Activated T-cell treated with anti-CD3 and anti-CD28 coated beads, Interleukin-2, amount 50 U/mL, for 24 hours (primary cell): Measurements from ENCODE around the gene HBG1.
"Not testable (repeated sequence)": the region's sequence is repeated elsewhere in the genome, so short reads cannot be mapped to it uniquely, and the experiment has no call there.

ENCODE experiments used
- DNase-seq: peaks from one replicate; pipeline ENCODE4 v3.0.0-alpha.2; 2020
- H3K27ac Mint-ChIP-seq: 2 replicates; pipeline ENCODE4 v1.8.0; 2020; ENCODE audit warnings: mild to moderate bottlenecking, mixed read lengths
- H3K27me3 Mint-ChIP-seq: 2 replicates; pipeline ENCODE4 v1.8.0; 2020; ENCODE audit warnings: mixed read lengths
- H3K36me3 Mint-ChIP-seq: 2 replicates; pipeline ENCODE4 v1.8.0; 2020; ENCODE audit warnings: low read depth, mixed read lengths
- H3K4me1 Mint-ChIP-seq: 2 replicates; pipeline ENCODE4 v1.8.0; 2020; ENCODE audit warnings: low read depth, mixed read lengths
- H3K4me3 Mint-ChIP-seq: 2 replicates; pipeline ENCODE4 v1.8.0; 2020; ENCODE audit warnings: mild to moderate bottlenecking, moderate library complexity, mixed read lengths
- H3K9me3 Mint-ChIP-seq: 2 replicates; pipeline ENCODE4 v1.8.0; 2020; ENCODE audit warnings: mixed read lengths

The HBG1 gene

GRCh38 chr11:5249807-5250396 lies at the start of gene HBG1:
TSS of gene HBG1 (minus strand) at chr11:5249857. CDS start at chr11:5249804, 53 bp downstream.
- not testable (repeated sequence) for H3K4me1 Mint-ChIP-seq, H3K9me3 Mint-ChIP-seq, H3K4me3 Mint-ChIP-seq, DNase-seq, H3K27me3 Mint-ChIP-seq, H3K36me3 Mint-ChIP-seq, H3K27ac Mint-ChIP-seq

- Mint-ChIP-seq H3K36me3 (no peaks in the 10 kb centered on the region), H3K4me1 (no peaks in the 10 kb centered on the region), H3K4me3 (no peak overlapping the region), H3K27me3 (peaks cover 10% of the 10 kb centered on the region), H3K9me3 (no peaks in the 10 kb centered on the region), H3K27ac (no peak overlapping the region)
- no peak for DNase-seq
Measured at GRCh38 chr11:5298451-5298850, 48.8 kb upstream of the HBG1 start.

DNA sequence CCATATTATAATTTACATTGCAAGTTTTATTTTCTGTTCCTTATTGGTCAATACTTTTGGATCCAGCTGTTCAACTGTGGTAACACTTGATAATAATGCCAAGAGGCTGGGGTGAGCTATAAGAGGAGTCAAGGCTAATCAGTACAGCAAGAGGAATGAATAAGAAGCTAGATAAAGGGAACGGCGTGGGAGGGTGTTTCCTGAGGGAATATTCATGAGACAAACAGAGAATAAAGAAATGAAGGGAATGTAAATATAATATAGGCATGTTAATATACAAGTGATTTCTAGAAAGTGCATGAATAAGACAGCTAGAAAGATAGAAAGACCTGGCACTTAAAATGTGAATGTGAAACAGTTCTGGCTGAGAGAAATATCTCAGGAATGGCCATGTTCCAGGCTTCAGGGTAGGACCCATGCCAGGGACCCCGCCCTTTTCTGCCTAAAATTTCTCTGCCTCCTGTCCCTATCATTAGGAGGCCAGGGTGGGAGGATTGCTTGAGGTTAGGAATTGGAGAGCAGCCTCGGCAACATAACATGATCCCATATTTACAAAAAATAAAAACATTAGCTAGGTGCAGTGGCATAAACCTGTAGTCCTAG lies 48.2 kb upstream of the HBG1 start:
- H3K4me3 Mint-ChIP-seq, result no peak overlapping the region
- peaks cover 10% of the 10 kb centered on the region for H3K27me3 Mint-ChIP-seq
- DNase-seq, result no peak
- H3K4me1 Mint-ChIP-seq, result no peaks in the 10 kb centered on the region
- no peak overlapping the region for H3K27ac Mint-ChIP-seq
- no peaks in the 10 kb centered on the region for H3K9me3 Mint-ChIP-seq
- no peaks in the 10 kb centered on the region for H3K36me3 Mint-ChIP-seq

DNA sequence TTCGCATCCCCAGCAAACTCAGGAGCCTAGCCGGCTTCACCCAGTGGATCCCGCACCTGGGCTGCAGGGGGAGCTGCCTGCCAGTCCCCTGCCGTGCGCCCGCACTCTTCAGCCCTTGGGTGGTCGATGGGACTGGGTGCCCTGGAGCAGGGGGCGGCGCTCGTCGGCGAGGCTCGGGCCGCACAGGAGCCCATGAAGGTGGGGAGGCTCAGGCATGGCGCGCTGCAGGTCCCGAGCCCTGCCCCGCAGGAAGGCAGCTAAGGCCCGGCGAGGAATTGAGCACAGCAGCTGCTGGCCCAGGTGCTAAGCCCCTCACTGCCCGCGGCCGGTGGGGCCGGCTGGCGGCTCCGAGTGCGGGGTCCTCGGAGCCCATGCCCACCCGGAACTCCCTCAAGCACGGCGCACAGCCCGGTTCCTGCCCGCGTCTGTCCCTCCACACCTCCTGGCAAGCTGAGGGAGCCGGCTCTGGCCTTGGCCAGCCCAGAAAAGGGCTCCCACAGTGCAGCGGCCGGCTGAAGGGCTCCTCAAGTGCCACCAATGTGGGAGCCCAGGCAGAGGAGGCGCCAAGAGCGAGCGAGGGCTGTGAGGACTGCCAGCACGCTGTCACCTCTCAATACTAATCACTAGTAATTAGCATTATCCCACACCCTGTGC lies 44.8 kb upstream of the HBG1 start:
- H3K4me3 Mint-ChIP-seq, H3K27me3 Mint-ChIP-seq, H3K36me3 Mint-ChIP-seq: not testable (repeated sequence)

DNA sequence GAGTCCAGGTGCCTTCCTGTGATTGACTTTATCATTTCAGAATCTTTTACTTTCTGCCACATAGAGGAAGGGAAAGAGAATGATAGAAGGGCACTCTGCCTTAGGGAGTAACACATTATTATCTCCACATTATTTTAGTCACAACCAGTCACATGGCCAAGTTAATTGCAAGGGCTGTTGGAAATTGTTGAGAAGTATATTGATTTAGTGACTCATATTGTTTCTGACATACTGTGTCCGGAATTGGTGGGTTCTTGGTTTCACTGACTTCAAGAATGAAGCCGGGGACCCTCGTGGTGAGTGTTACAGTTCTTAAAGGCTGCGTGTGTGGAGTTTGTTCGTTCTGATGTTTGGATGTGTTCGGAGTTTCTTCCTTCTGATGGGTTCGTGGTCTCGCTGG lies 43.4 kb upstream of the HBG1 start:
- Mint-ChIP-seq H3K4me1 (no peaks in the 10 kb centered on the region), H3K36me3 (no peaks in the 10 kb centered on the region), H3K27ac (no peak overlapping the region), H3K27me3 (peaks cover 10% of the 10 kb centered on the region), H3K4me3 (no peak overlapping the region), H3K9me3 (no peaks in the 10 kb centered on the region)
- no peak for DNase-seq

More for the DNA sequence above, 44.8 kb upstream of the HBG1 start:
- H3K4me1 Mint-ChIP-seq, H3K9me3 Mint-ChIP-seq, DNase-seq, H3K27ac Mint-ChIP-seq: not testable (repeated sequence)

DNA sequence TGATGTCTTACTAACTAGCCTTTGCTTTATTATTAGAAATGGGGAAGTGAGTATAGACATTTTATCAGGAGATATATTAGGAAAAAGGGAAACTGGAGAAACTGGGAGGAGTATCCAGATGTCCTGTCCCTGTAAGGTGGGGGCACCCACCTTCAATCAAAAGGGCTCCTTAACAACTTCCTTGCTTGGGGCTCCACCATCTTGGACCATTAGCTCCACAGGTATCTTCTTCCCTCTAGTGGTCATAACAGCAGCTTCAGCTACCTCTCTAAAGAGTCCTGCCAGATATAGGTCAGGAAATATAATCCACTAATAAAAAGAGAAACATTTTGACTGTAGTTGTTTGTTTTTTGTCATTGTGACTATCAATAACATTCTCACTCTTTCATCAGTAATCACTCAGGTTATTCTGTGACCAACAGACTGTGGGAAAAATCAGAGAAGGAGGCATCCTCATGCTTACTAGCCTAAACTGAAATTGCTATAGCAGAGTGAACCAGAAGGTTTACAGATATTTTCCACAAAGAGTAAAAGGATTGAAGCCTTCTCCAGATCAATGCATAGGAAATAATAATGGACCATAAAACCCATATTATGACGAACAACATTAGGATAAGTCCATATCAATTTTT lies 41.7 kb upstream of the HBG1 start:
- Mint-ChIP-seq H3K27ac (no peak overlapping the region), H3K4me3 (no peak overlapping the region), H3K9me3 (no peaks in the 10 kb centered on the region), H3K27me3 (no peaks in the 10 kb centered on the region), H3K36me3 (no peaks in the 10 kb centered on the region), H3K4me1 (no peaks in the 10 kb centered on the region)
- DNase-seq, result no peak

GRCh38 chr11:5290106-5290505 lies 40.4 kb upstream of the HBG1 start:
- no peak overlapping the region for H3K4me3 Mint-ChIP-seq
- H3K4me1 Mint-ChIP-seq, result no peaks in the 10 kb centered on the region
- H3K27ac Mint-ChIP-seq, result no peak overlapping the region
- H3K36me3 Mint-ChIP-seq, result no peaks in the 10 kb centered on the region
- DNase-seq, result no peak
- H3K27me3 Mint-ChIP-seq, result no peaks in the 10 kb centered on the region
- no peaks in the 10 kb centered on the region for H3K9me3 Mint-ChIP-seq

DNA sequence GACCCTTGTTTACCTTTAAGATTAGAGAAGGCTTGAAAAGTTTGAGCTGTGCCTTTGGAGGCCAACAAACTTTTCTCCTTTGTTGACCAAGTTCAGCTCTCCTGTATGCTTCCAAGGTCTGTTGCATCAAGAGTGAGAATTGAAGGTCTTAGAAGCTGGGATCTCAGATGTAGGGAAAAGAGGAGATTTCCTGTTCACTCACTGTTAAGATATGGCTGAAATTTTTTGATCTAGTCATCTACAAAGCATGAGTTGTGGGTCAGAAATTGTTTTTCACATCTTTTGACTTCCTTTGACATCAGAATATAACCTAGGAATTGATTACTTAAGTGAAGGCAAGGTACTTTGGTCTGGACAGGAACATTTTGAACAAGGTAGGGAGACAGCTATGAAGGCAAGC lies 40.0 kb upstream of the HBG1 start:
- no peaks in the 10 kb centered on the region for H3K9me3 Mint-ChIP-seq
- H3K4me3 Mint-ChIP-seq, result no peak overlapping the region
- no peaks in the 10 kb centered on the region for H3K36me3 Mint-ChIP-seq
- DNase-seq, result no peak
- no peaks in the 10 kb centered on the region for H3K27me3 Mint-ChIP-seq
- no peak overlapping the region for H3K27ac Mint-ChIP-seq
- H3K4me1 Mint-ChIP-seq, result no peaks in the 10 kb centered on the region

GRCh38 chr11:5288906-5289550 lies 39.4 kb upstream of the HBG1 start:
- no peaks in the 10 kb centered on the region for H3K4me1 Mint-ChIP-seq
- no peaks in the 10 kb centered on the region for H3K36me3 Mint-ChIP-seq
- H3K9me3 Mint-ChIP-seq, result no peaks in the 10 kb centered on the region
- no peak for DNase-seq
- H3K4me3 Mint-ChIP-seq, result no peak overlapping the region
- no peak overlapping the region for H3K27ac Mint-ChIP-seq
- no peaks in the 10 kb centered on the region for H3K27me3 Mint-ChIP-seq

- Mint-ChIP-seq H3K27me3 (no peaks in the 10 kb centered on the region), H3K27ac (no peak overlapping the region), H3K36me3 (no peaks in the 10 kb centered on the region), H3K4me3 (no peak overlapping the region), H3K9me3 (no peaks in the 10 kb centered on the region), H3K4me1 (no peaks in the 10 kb centered on the region)
- DNase-seq, result no peak
Measured at GRCh38 chr11:5288108-5288905, 38.6 kb upstream of the HBG1 start.

DNA sequence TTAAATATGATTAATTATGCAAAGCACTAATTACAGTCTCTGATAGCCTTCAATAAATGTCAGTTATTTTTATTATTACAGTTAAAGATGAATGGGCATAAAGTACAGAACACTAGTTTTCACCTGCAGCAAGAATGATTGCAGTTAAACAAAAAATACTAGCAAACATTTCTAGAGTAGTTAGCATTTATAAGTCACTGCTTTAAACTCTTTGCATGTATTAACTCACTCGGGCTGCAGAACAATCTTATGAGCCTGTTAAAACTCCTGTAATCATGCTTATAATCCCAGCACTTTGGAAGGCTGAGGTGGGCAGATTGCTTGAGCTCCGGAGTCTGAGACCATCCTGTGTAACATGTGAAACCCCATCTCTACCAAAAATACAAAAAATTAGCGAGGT lies 37.2 kb upstream of the HBG1 start:
- no peaks in the 10 kb centered on the region for H3K9me3 Mint-ChIP-seq
- no peaks in the 10 kb centered on the region for H3K27me3 Mint-ChIP-seq
- H3K4me3 Mint-ChIP-seq, result no peak overlapping the region
- DNase-seq, result no peak
- no peaks in the 10 kb centered on the region for H3K4me1 Mint-ChIP-seq
- H3K27ac Mint-ChIP-seq, result no peak overlapping the region
- H3K36me3 Mint-ChIP-seq, result no peaks in the 10 kb centered on the region

- Mint-ChIP-seq H3K4me1 (no peaks in the 10 kb centered on the region), H3K4me3 (no peak overlapping the region), H3K27ac (no peak overlapping the region), H3K27me3 (no peaks in the 10 kb centered on the region), H3K9me3 (no peaks in the 10 kb centered on the region), H3K36me3 (no peaks in the 10 kb centered on the region)
- DNase-seq, result no peak
Measured at GRCh38 chr11:5286351-5286750, 36.7 kb upstream of the HBG1 start.

GRCh38 chr11:5285703-5286340 lies 36.2 kb upstream of the HBG1 start:
- DNase-seq, result no peak
- Mint-ChIP-seq H3K27me3 (no peaks in the 10 kb centered on the region), H3K36me3 (no peaks in the 10 kb centered on the region), H3K27ac (no peak overlapping the region), H3K4me3 (no peak overlapping the region), H3K9me3 (no peaks in the 10 kb centered on the region), H3K4me1 (no peaks in the 10 kb centered on the region)

DNA sequence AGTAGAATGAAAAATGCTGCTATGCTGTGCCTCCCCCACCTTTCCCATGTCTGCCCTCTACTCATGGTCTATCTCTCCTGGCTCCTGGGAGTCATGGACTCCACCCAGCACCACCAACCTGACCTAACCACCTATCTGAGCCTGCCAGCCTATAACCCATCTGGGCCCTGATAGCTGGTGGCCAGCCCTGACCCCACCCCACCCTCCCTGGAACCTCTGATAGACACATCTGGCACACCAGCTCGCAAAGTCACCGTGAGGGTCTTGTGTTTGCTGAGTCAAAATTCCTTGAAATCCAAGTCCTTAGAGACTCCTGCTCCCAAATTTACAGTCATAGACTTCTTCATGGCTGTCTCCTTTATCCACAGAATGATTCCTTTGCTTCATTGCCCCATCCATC lies 35.0 kb upstream of the HBG1 start:
- H3K4me3 Mint-ChIP-seq, result no peak overlapping the region
- H3K36me3 Mint-ChIP-seq, result no peaks in the 10 kb centered on the region
- no peaks in the 10 kb centered on the region for H3K4me1 Mint-ChIP-seq
- H3K27ac Mint-ChIP-seq, result no peak overlapping the region
- DNase-seq, result no peak
- no peaks in the 10 kb centered on the region for H3K9me3 Mint-ChIP-seq
- no peaks in the 10 kb centered on the region for H3K27me3 Mint-ChIP-seq
